ENCODE results near the gene PPFIA2. TPM values are rescaled to one million over a fixed set of nuclear protein-coding genes. Genes with fewer than 3 reads are reported as not detected.

PPFIA2 gene
- total RNA-seq, 1 experiment from 2014 or later: 1.1 TPM

GRCh38 chr12:81347404-81347803 is 411.7 kb downstream of the PPFIA2 start (continued):
- TF ChIP-seq E2F4 (CRISPR knock-in tag; IDR thresholded peaks at IDR 0.05; ENCODE audit: borderline replicate concordance, low read depth) (no peak), GRHL2 (CRISPR knock-in tag; IDR thresholded peaks at IDR 0.05; ENCODE audit: insufficient replicate concordance, severe bottlenecking) (no peak), KAT7 (CRISPR knock-in tag; IDR thresholded peaks at IDR 0.05; ENCODE audit: borderline replicate concordance) (no peak), ZNF219 (CRISPR knock-in tag; IDR thresholded peaks at IDR 0.05; ENCODE audit: borderline replicate concordance) (no peak), ATF6 (CRISPR knock-in tag; IDR thresholded peaks at IDR 0.05) (no peak), CBFB (CRISPR knock-in tag; IDR thresholded peaks at IDR 0.05; ENCODE audit: low read depth) (no peak), ELF4 (CRISPR knock-in tag; IDR thresholded peaks at IDR 0.05; ENCODE audit: low read depth) (no peak)

DNA sequence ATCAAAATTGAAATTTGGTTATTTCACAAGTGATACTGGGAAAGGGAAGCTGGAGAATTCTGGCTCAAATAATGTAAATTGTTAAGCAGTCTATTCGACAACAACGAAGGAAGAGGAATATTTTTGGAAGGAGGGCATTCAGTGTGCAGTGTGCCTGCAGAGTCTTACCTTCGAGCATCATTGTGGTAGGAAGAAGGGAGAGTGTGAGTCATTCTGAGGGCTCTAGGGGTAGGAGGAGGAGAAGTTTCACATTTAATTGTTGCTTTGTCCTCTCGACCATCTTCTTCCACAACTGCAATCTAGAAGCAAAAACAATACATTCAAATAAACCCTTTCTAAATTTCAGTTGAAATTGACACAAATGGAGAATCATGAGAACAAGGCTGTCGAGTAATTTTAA is 418.2 kb downstream of the PPFIA2 start:
- ChIA-PET CTCF (no interaction called here), POLR2A (no interaction called here)
- Mint-ChIP-seq H3K36me3 (no peaks in the 10 kb centered on the region), H3K4me3 (no peak overlapping the region), H3K9me3 (no peaks in the 10 kb centered on the region), H3K27me3 (ENCODE audit: low read depth) (no peaks in the 10 kb centered on the region), H3K4me1 (no peaks in the 10 kb centered on the region), H3K27ac (no peak overlapping the region)
- ATAC-seq (no peak), DNase-seq (ENCODE audit: low spot score) (no peak)
- no peak for TF ChIP-seq ETV6 (CRISPR knock-in tag; IDR thresholded peaks at IDR 0.05)

DNA sequence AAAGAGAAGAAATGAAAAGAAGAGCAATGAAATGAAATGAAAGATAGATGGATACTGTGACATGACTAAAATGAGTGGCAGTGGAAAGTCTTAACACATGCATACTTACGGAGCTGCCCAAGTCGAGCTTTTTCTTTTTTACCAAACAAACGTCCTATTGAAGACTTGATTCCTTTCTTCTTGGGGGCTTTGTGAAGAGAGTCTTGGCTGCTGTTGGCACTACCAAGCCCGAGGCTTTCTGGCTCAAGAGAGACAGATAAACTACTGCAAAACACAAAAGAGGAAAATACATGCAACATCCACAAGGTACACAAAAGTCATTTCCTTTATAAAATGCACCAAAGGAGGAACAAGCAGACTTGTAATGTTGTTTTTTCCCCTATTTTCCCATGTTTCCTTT is 420.1 kb downstream of the PPFIA2 start:
- CTCF ChIA-PET: interaction anchor here (1.6 kb wide), 1 partner anchor 11 kb away, joined by 11 read pairs; no protein-coding TSS in a partner anchor
- no peaks in the 10 kb centered on the region for H3K9me3 Mint-ChIP-seq
- ATAC-seq (no peak), DNase-seq (ENCODE audit: low spot score) (no peak)
- H3K4me3 Mint-ChIP-seq: no peak overlapping the region
- no peaks in the 10 kb centered on the region for H3K27me3 Mint-ChIP-seq (ENCODE audit: low read depth)
- no peak overlapping the region for H3K27ac Mint-ChIP-seq
- POLR2A ChIA-PET: no interaction called here
- TF ChIP-seq CREB1 (CRISPR knock-in tag; IDR thresholded peaks at IDR 0.05) (no peak), JAZF1 (CRISPR knock-in tag; IDR thresholded peaks at IDR 0.05) (no peak), OVOL2 (CRISPR knock-in tag; IDR thresholded peaks at IDR 0.05; ENCODE audit: borderline replicate concordance) (no peak), AFF4 (CRISPR knock-in tag; IDR thresholded peaks at IDR 0.05; ENCODE audit: borderline replicate concordance) (no peak), EMX1 (CRISPR knock-in tag; IDR thresholded peaks at IDR 0.05) (no peak), CREM (CRISPR knock-in tag; IDR thresholded peaks at IDR 0.05) (no peak), ATF6 (CRISPR knock-in tag; IDR thresholded peaks at IDR 0.05) (no peak), SMAD3 (CRISPR knock-in tag; IDR thresholded peaks at IDR 0.05; ENCODE audit: borderline replicate concordance) (no peak), ZNF121 (CRISPR knock-in tag; IDR thresholded peaks at IDR 0.05) (no peak), PREB (CRISPR knock-in tag; IDR thresholded peaks at IDR 0.05; ENCODE audit: borderline replicate concordance) (no peak), CTCF (IDR thresholded peaks at IDR 0.05) (no peak), NR1H2 (CRISPR knock-in tag; IDR thresholded peaks at IDR 0.05) (no peak), SOX15 (CRISPR knock-in tag; IDR thresholded peaks at IDR 0.05) (no peak)
- no peaks in the 10 kb centered on the region for H3K36me3 Mint-ChIP-seq
- no peaks in the 10 kb centered on the region for H3K4me1 Mint-ChIP-seq

Data from WTC11 (cell line).